GM18867 (cell line): ENCODE data around the gene BRD4.
A peak's percentile ranks its signal among the peaks of the same experiment; 100 is the strongest.
"Not testable (repeated sequence)": the region's sequence is repeated elsewhere in the genome, so short reads cannot be mapped to it uniquely, and the experiment has no call there.

Source experiments
- ATAC-seq: cut with Tn5 transposase; IDR thresholded peaks from one replicate; pipeline ENCODE4 v1.9.1; 2021; ENCODE audit warnings: mild to moderate bottlenecking, moderate library complexity; ENCODE audit not compliant: unreplicated experiment

BRD4 gene

GRCh38 chr19:15363048-15363447, 30.7 kb upstream of the BRD4 start:
- ATAC-seq = not testable (repeated sequence)

- ATAC-seq = peak; percentile 65
Observed at GRCh38 chr19:15360015-15360414, 27.7 kb upstream of the BRD4 start.

GRCh38 chr19:15358918-15359317, 26.6 kb upstream of the BRD4 start:
- no peak for ATAC-seq

DNA sequence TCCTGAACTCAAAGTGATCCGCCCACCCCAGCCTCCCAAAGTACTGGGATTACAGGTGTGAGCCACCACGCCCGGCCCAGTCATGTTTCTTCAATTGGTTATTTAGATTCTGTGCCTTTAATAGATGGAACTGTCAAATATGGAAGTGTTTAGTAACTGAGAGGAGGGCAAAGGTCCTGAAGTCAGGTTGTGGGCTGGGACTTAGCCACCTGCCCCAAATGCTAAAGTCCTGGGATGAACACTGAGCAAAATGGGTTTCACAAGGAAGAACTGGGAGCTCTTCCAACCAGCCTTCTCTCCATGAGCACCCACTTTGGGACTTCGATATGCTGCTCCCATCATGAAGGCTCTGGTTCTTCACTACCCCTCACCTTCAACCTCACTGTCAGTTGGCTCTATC, 25.6 kb upstream of the BRD4 start:
- ATAC-seq = no peak

GRCh38 chr19:15354566-15355296, 22.4 kb upstream of the BRD4 start:
- no peak for ATAC-seq

GRCh38 chr19:15353908-15354307, 21.6 kb upstream of the BRD4 start:
- no peak for ATAC-seq

GRCh38 chr19:15352535-15352934, 20.2 kb upstream of the BRD4 start:
- ATAC-seq = not testable (repeated sequence)

GRCh38 chr19:15341328-15341727, 9.0 kb upstream of the BRD4 start:
- not testable (repeated sequence) for ATAC-seq

GRCh38 chr19:15340086-15340485, 7.7 kb upstream of the BRD4 start:
- no peak for ATAC-seq

DNA sequence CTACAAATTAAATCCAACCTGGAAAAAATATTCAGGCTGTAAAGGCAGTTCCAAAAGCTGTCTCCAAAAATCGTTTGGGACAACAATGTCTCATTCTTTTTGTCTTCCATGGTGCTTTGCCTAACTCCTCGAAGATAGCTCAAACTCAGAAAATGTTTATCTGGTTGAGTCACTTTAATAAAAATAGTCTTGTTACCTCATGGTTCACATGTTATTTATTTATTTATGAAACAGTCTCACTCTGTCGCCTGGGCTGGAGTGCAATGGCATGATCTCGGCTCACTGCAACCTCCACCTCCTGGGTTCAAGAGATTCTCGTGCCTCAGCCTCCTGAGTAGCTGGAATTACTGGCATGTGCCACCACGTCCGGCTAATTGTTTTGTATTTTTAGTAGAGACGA, 4.9 kb upstream of the BRD4 start:
- ATAC-seq = no peak

- not testable (repeated sequence) for ATAC-seq
Observed at GRCh38 chr19:15335992-15336391, 3.7 kb upstream of the BRD4 start.

- peak; percentile 35 for ATAC-seq
Observed at GRCh38 chr19:15331419-15332310, 674 bp downstream of the BRD4 start.

DNA sequence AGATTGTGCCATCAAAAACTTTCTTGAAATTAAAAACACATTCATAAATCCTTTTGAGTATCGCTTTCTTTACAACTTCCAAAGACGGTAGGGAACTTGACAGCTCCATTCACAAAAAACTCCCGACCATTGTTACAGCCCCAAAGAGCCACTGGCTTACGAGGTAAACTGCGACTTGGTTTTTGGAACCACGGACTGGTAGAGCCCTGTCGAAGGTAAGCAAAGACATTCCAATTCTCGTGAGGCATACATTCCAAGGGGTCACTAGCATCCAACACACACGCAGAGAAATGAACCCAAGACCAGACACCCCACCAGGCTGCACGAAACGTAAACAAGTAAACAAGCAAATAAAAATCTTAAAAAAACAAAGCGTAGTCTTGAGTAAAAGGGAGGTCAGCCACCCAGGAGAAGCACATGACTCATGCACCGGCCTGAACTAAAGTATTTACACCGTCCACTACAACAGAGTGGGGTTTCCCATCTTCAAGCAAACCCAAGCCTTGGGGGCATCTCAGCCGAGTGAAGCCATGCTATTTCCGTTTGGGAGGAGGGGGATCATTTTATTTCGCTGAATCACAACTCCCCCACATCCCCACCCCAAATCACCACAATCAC, 1.4 kb downstream of the BRD4 start:
- ATAC-seq = no peak

- ATAC-seq = no peak
Observed at GRCh38 chr19:15328312-15328711, 4.0 kb downstream of the BRD4 start.

GRCh38 chr19:15324791-15325519, 7.4 kb downstream of the BRD4 start:
- no peak for ATAC-seq

DNA sequence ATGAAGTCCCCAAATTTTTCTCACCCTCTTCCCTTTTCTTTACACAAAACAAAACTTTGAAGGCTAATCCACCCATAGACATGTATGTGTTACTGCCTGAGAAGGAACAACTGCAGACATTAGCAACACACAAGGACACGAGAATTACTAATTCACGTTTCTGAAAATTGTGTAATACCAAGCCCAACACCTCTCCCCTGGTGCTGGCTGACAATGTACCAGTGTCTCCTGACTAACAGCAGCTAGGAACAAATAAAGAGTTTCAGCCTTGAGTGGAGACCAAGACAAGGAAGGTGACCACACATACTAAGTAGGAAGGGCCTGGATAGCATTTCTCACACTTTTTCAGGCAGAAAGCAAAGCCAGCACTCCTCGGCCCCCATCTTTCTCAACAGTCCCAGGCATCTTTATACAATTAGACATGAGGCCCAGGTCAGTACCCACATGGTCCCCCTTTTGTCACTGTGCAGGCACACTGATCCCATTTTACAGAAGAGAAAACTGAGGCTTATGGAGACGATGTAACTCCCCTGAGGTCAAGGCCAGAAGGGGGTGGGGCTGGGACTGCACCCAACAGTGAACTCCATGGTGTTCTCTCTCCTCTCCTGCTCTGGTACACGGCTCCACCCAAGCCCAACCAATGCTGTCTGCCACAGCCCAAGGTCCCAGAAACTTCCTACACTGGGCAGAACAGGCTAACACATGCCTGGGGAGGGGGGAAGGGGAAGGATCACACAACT, 8.7 kb downstream of the BRD4 start:
- ATAC-seq = no peak

DNA sequence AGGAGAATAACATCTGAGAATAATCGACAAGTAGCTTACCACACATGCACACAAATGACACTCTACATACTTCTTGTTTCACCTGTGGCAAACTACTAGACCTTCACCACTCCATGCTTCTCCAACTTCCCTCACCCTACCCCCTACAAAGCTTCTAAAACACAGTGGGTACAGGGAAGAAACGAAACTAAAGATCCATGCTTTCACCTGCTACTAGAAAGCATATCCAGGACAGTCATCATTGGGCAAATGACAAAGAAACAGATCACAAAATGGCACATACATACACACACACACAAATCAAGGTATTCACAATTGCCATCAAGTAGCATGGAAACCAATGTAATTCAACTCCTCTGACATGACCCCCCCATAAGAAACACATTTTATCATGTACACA, 10.6 kb downstream of the BRD4 start:
- no peak for ATAC-seq

DNA sequence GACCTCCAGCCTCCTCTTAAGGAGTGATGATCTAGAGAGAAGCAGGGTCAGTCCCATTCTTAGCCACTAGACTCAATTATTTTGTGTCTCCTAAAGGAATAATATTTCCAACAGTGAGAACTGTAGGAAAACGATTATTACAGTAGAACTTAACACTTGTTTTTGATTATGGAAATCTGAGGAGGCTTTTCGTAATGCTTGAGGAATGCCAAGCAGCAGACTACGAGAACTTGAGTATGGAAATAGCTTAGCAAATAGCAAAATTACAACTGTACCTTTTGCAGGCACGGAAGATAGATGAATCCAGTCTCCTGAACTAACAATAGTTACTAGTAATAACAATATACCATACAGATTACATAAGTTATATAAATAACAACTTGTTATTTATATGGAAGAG, 12.2 kb downstream of the BRD4 start:
- ATAC-seq = no peak

- ATAC-seq = no peak
Observed at GRCh38 chr19:15318241-15318691, 14.1 kb downstream of the BRD4 start.

- ATAC-seq = no peak
Observed at GRCh38 chr19:15317392-15318071, 14.8 kb downstream of the BRD4 start.
